DMS114 treated with DMSO at 0.1 percent for 48 hours (cell line): ENCODE data around the gene SEC22A.

Source experiments
- DNase-seq: peaks from one replicate; lab custom pipeline; 2025; ENCODE audit not compliant: unreplicated experiment; lab: John Stamatoyannopoulos, UW

Gene SEC22A

DNA sequence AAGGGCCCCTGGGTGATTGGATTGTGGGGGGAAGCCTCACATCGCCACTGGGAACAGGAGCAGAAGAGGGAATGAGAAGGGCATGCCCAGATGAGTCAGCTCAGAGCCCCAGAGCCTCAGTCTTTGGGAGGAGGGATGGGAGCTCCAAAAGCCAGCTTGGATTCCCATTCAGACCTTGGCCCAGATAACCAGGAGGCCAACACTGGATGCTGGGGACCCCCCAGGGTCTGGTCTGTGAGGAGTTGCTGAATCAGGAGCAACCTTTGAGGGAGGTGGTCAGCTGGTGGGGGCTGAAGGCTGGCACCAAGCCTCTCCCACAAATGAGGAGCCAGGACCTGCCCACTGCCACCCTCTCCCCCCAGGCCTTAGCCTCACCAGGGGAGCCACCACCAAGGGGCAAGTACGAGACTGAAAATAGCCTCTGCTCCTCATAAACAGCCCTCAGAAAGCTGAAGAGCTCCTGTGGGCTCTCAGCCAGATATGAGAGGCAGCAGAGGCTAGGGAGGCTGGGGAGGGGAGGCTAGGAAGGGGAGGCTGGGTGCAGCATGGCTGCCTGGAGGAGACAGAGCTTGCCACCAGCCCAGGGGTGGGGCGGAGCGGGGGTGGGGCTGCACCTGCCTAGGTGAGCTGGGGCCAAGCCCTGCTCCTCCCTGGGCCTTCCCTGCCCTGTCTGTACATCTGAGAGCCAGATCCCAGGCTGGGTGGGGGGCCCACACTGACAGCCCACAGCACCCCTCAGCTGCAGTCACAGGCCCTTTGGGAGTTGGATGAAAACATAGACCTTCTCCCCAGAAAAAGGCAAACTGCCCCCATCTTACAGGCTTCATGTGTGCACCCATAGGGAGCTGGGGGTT lies 99.8 kb downstream of the SEC22A start:
- no peak for DNase-seq

DNA sequence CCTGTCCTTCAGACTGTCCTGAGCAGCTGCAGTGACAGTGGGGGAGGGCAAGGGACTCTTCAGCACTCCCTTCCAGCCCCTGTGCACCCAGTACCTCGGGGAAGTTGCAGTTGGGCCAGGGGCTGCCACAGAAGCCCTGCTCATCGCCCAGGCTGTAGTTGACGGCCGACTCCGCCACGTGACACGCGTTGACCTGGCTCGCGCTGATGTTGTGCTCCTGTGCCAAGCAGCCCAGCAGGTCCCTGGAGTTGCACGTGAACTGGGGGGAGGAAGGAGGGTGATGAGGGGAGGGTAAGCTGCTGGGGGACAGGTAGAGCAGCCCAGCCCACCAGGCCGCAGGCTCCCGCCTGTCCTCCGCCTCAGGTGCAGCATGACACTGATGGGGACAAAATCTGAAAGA lies 101.2 kb downstream of the SEC22A start:
- no peak for DNase-seq

DNA sequence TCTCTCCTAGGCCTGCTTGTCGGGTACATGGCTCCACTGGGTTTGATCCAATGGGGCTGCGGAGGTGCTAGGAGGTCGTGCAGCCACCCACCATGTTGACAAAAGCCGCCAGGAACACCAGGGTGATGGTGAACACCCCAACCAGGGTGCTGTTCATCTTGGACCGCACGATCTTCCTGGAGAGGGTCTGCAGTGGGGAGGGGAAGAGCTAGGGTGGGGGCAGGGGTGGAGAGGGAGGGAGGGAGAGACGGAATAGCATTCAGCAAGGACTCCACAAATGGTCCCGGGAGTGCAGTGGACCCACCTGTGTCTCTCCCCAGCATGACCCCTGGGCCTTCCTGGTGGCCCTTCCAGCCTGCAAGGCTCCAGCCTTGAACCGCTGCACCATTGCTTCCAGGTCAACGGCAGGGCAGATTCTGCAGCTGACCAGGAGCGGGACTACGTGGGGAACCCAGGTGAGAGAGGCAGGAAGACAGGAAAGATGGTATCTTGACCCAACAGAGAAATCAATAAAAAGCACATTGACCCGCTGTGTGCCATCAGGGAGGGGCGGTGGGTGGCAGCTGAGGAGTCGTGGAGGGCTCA lies 102.3 kb downstream of the SEC22A start:
- DNase-seq, result no peak

DNA sequence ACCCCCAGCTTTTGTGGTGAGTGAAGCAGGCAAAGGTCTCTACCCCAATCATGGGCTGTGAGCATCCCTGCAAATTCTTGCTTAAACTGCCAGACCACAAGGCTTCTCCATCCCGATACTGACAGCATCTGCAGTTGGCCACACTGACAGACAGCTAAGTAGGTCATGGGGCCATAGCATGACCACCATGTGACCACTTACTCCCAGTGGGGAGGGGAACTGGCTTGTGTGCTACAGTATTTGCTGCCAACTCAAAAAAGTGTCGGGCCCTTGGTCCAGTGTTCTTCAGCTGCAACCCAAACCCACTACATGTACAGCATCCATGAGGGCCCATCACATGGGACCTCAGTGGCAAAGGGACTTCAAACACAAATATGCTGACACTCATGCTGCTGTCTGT lies 103.4 kb downstream of the SEC22A start:
- no peak for DNase-seq

DNA sequence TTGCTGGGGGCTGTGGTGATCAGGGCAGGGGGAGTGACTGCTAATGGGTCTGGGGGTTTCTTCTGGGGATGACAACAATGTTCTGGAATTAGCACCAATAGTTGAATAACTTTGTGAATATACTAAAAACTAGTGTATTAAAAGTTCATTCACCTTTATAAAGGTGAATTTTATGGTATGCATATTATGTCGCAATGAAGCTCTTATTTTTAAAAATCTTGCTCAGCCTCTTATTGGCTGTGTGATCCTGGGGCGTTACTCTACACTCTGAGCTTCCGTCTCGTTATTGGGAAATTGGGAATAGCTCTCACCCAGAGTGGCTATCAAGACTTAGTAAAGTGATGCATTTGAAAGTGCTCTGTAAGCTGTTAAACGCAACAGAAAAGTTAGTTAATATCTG lies 105.3 kb downstream of the SEC22A start:
- no peak for DNase-seq

DNA sequence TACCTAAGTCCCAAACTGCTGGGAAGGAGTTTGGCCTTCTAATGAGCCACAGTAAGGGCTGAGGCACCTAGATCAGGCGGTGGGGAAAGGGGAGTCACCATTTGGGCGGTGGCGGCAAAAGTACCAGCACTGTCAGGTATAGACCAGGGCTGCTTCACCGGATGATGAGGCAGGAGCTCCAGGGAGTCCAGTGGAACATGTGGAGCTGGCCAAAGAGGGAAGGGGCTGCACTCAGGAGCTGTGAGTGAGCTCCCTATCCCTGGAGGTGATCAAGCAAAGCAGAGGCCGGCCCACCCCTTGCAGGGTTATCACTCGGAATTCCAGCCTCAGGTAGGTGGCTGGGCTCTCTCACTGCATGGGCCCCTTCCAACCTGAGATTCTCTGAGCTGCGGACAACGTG lies 108.4 kb downstream of the SEC22A start:
- DNase-seq, result no peak

DNA sequence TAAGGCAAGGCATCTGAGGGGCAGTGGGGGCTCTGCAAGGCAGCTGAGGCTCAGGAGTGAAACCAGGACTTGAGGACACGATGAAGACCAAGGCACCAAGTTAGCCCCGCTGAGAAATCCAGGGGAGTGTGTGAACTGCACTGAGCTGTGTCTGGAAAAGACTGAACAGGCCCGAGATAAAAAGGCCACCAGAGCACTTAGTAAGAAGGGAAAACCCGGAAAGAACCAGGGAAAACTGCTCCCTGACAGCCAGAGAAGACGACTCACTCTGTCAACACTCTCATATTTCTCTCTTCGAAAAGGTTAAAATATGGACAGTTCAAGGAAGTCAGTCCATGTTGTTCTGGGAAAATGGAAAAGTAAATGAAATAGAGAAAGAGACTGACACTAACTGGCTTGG lies 109.0 kb downstream of the SEC22A start:
- no peak for DNase-seq

DNA sequence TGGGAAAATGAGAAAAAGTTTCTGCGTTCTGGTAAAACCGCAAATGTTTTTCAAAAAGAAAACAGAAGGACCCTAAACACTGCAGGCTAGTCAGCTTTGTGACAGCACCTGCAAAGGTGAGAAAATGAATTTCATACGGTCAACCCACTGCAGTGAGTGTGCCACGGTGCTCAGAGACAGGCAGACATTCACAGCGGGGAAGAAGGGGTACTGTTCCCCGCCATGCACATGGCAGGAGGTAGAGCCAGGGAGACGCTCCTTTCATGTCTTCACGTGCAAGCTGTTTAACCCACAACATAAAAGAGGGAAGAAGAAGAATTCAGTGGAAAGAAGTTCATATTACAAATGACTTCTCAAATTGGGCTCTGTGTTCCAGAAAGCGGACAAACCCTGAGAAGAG lies 109.5 kb downstream of the SEC22A start:
- no peak for DNase-seq

DNA sequence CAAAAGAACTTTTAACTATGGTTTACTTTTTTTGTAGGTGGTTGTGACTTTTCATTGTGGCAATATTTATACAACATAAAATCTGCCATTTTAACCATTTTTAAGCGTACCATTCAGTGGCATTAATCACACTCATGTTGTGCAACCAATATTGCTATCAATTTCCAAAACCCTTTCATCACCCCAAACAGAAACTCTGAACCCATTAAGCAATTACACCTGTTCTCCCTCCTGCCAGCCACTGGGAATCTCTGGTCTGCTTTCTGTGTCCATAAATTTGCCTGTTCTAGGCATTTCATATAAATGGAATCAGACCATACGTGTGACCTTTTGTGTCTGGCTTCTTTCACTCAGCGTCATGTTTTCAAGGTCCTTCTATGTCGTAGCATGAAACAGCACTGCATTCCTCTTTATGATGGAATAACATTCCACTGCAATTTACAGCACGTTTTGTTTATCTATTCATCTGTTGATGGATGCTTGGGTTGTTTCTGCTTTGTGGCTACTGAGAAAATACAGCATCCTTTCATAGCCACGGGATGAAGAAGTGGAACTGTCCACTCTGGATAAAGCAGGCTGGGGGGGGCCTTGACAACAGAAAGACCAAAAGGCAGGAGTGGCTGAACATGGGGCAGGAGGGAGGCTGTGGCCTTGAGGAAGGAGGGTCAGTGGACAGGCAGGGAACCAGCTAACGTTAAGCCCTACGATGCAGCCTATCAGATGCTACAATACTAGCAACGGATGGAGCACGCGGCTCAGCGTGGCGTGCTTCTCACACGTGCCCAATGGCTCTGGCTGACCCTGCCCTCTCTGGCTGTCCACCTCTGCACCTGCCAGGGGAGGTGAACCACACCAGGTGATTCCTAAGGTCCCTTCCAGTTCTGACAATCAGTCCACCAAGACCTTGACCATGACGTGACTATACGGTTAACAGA lies 110.9 kb downstream of the SEC22A start:
- no peak for DNase-seq

DNA sequence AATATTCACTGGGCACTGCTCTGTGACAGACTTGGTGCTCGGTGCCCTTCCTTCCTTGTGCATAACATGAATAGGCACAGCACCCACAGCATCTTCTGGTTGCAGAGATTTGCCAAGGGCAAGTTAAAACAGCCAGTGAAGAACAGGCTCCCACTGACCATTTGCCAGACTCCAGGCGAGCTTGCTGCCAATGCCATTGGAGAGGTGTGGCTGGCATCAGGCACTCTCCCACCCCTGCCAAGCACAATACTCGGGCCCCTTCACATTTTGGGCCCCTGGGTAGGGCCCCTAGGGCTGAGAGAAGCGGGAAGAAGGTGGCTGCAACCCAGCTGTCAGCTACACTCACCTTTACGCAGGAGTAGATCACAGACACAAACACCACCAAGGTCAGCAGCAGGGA lies 112.1 kb downstream of the SEC22A start:
- no peak for DNase-seq

DNA sequence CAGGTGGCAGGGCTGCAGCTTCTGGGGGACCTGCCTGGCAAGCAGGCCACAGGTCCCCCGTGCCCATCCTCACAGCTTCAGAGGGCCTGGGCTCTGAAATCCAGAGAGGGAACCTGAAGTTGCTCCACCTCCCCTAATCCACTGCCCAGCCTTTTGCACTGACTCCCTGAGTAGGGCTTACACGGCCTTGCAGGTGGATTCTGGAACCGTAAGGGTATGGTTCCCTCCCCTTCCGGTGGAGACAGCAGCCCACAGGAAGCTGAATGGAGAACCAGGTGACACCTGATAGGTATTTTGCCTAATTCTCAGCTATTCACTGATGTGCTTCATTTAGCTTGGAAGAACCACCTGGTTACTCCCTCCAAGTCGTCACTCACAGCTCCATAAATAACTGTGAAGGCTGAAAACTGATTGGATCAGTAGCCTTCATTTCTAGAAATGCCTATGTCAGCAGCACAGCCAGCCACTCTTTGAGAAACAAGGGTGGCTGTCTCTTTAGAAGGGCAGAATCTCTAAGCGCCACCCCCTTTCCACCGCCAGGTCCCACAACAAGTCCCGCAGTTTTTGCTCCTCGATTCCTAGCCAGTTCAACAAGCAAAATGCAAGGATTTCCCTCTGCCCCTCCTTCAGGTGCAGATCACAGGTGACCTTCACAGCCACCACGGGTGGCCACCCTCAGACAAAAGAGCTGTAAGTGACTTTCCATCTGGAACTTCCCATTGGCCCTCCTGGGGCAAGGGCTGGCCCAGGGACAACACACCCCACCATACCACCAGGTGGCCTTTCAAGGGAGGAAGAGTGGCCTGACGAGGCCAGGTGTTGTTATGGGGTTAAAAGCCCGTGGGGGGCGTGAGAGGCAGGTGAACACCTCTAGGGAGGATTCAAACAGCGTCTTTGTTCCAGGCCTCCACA lies 112.9 kb downstream of the SEC22A start:
- DNase-seq, result no peak

DNA sequence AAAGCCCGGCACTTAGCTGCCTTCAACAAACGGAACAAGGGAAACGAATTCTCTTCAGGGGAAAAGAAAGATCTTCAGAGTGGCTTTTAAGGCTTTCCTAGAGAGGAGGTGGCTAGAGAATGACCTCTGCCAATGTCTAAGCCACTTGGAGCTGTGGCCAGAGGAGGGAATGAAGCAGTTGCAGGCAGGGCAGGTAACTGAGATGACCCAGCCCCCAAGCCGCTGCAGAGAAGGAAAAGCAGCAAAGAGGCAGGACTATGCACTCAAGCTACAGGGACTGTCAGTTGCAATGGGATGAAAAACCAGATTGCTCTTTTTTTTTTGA lies 113.5 kb downstream of the SEC22A start:
- DNase-seq, result no peak

DNA sequence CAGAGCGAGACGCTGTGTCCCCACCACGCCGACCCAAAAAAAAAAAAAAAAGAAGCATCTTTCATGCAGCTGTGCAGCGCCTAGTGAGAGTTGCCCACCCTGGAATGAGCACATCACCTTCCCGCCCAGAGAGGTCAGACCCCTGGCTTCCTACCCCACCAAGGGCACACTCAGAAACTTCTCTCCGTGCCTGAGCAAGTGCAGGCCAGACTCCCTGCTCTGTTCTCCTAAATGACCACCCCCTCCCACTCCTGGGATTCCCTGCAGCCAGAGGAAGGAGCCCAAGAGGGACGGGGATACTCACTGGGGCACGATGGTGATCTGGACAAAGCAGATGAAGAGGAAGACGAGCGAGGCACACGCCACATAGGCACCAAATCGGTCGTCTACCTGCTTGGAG lies 116.0 kb downstream of the SEC22A start:
- no peak for DNase-seq

DNA sequence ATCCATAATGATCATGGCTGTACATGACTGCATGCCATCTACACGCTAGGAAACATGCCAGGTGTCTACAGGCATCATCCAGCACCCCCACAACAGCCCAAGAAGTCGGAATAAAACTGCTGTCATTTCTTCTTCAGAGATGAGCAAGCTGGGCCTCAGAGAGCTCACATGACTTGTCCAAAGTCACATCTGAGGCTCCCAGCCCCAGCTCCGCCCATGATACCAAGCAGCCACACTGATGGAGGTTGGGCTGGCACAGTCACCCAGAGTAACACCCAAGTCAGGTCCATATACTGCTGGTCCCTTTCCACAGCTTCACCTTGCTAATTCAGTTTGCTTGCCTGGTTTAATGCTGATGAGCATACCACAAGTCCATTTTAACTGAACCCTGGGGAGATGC lies 116.6 kb downstream of the SEC22A start:
- no peak for DNase-seq

DNA sequence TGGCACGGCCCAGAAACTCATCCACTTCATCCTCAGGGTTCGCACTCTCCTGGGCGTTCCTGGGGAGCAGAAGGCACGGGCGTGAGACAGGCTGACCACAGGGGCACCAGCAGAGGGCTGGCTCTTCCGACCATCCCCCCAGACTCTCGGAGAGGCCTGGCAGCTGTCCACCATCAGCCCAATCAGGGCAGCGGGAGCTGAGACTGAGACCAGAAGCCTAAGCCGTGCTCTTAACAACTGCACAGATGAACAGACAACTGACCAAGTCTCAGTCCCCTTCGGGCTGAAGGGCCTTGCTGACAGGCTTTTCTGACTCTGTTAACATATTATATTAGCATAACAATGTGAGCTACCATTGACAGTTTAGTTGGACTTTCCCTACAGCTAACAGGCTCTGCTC lies 118.0 kb downstream of the SEC22A start:
- no peak for DNase-seq

DNA sequence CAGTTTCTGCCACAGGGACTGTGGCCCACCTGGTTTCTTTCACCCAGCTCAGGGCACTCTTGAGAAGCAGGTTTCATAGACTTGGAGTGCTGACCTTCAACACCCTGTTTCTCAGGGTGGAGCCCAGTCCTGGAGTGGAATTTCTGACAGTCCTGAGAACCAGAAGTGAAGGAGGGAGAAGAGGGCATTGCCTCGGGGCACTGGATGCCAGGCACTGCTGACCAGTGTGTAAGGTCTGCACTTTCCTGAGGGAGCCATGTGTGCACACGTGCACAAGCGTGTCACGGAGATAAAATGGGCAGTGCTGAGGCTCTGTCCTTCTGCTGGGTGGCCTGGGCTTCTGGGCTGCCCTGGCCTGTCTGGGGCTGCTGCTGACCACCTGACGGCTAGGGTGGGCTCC lies 118.5 kb downstream of the SEC22A start:
- DNase-seq, result no peak

DNA sequence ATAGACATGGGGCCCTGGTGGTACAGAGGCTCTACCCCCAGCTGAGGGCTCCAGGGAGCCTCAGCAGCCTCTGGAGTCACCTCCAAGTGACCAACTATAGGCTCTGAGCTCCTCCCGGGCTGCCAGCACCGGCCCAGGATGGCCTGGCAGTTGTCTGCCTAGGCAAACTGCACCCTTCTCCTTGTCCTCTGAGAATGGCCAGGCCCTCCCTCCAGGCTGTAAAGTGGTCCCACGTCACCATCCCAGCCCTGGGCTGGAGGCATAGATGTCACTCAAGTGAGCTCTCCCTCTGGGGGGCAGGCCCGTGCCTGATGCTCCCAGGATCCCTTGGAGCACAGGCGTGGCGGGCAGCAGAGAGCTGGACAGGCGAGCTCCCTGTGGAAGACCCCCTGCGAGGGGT lies 120.1 kb downstream of the SEC22A start:
- no peak for DNase-seq

DNA sequence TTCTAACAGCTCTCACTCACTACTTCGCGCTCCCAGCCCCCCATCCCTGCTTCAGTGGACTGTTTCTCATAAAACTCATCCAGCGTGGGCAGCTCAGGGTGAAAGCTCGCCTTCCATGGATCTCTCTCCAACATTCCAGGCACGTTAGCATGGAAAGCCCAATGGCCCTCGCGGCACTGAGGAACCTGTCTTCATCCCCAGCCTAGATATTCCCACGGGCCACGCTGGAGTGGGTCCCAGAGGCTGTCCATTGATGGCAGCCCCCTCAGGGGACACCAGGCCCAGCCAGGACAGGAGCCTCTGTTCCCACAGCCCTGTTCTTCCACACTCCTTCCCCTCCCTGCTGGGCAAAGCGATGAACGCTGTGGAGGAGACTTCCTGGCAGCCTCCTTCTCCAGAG lies 121.1 kb downstream of the SEC22A start:
- no peak for DNase-seq
